Embryonic facial prominence (tissue), 1 donor: Measurements from ENCODE around the gene COLGALT1.
"Not testable (repeated sequence)": the region's sequence is repeated elsewhere in the genome, so short reads cannot be mapped to it uniquely, and the experiment has no call there.

Experiments
- DNase-seq: peaks from one replicate; pipeline ENCODE4 v3.0.0-alpha.2; 2016; ENCODE audit errors: extremely low spot score

COLGALT1 gene

GRCh38 chr19:17560205-17560595 is 4.8 kb downstream of the COLGALT1 start:
- DNase-seq, result no peak

GRCh38 chr19:17562097-17562496 is 6.6 kb downstream of the COLGALT1 start:
- no peak for DNase-seq

- no peak for DNase-seq
Measured at GRCh38 chr19:17562561-17562960, 7.1 kb downstream of the COLGALT1 start.

DNA sequence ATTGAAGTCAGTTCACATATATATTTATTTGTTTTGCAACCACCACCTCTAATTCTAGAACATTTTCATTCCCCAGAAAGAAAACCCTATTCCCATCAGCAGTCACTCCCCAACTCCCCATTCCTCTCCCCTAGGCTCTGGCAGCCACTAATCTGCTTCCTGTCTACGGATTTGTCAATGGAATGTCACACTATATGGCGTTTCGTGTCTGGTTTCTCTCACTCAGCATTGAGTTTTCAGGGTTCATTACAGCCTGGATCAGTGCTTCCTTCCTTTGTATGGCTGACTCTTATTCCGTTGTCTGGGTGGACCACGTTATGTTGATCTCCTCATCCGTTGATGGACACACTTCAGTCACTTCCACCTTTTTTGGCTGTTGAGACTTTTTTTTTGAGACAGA is 9.3 kb downstream of the COLGALT1 start:
- DNase-seq, result no peak

GRCh38 chr19:17565611-17566010 is 10.2 kb downstream of the COLGALT1 start:
- no peak for DNase-seq

GRCh38 chr19:17567940-17568339 is 12.5 kb downstream of the COLGALT1 start:
- no peak for DNase-seq

DNA sequence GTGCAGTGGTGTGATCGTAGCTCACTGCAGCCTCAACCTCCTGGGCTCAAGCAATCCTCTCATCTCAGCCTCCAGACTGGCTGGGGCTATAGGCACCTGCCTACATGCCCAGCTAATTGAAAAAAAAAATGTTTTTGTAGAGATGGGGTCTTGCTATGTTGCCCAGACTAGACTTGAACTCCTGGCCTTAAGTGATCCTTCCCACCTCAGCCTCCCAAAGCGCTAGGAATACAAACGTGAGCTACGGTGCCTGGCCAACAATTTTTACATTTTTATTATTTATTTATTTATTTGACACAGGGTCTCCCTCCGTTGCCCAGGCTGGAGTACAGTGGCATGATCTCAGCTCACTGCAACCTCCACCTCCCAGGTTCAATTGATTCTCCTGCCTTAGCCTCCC is 14.8 kb downstream of the COLGALT1 start:
- DNase-seq, result not testable (repeated sequence)

DNA sequence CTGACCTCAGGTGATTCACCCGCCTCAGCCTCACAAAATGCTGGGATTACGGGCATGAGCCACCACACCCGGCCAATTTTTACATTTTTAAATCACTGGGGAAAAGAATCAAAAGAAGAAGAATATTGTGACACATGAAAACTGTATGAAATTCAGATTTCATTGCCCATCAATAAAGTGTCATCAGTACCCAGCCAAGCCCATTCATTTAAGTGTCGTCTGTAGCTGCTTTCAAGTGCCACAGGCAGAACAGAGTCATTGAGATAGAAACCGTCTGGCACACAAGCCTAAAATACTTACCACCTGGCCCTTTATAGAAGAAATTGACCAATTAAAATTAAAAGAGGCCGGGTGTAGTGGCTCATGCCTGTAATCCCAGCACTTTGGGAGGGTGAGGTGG is 15.3 kb downstream of the COLGALT1 start:
- DNase-seq, result no peak

DNA sequence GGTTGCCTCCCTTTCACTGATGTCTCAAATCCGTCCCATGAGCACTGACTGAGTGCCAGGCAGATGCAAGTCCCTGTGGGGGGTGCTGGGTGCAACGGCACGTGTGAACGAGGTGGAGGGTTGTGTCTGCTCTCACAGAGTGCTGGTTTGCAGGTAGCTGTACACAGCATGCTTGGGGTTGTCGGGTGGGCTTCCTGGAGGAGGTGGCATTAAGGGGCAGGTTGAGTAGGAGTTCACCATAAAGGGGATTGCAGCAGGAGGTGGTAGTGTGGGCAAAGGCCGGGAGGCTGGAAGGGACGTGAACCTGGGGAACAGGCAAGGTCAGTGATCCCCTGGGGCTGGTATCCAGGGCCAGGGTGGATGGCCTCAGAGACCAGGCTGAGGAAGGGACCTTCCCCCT is 17.2 kb downstream of the COLGALT1 start:
- DNase-seq, result no peak

DNA sequence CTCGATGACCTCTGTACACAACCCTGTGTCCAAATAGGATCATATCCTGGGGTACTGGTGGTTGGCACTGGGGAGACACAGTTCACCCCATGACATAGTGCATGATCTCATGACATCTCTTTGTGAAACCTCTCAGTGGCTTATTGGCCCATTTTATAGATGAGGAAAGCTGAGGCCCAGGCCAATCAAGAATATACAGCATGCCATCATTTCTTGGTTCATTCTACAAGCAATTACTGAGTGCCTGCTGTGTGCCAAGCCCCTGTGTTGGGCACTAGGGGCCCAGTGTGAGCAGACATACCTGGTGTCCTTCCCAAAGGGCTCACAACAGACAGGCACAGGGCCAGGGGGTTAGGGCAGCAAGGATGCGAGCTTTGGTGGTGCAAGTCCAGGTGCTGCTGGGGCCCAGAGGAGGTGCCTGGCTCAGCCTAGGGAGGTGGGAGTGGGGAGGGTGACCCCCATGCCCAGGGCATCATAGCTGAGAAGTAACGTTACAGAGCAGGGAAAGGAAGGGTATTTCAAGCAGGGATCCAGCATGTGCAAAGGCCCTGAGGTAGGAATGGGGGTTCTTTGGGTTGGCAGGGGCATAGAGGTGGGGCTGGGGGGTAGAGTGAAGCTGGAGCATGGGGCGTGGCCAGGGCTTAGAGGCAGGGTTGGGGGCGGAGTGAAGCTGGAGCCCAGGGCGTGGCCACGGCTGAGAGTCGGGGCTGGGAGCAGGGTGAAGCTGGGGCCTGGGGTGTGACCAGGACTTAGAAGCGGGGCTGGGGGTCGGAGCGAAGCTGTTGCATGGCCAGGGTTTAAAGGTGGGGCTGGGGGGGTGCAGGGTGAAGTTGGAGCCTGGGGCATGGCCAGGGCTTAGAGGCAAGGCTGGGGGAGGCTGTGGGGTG is 20.7 kb downstream of the COLGALT1 start:
- DNase-seq, result no peak

- DNase-seq, result no peak
Measured at GRCh38 chr19:17576758-17577456, 21.5 kb downstream of the COLGALT1 start.

DNA sequence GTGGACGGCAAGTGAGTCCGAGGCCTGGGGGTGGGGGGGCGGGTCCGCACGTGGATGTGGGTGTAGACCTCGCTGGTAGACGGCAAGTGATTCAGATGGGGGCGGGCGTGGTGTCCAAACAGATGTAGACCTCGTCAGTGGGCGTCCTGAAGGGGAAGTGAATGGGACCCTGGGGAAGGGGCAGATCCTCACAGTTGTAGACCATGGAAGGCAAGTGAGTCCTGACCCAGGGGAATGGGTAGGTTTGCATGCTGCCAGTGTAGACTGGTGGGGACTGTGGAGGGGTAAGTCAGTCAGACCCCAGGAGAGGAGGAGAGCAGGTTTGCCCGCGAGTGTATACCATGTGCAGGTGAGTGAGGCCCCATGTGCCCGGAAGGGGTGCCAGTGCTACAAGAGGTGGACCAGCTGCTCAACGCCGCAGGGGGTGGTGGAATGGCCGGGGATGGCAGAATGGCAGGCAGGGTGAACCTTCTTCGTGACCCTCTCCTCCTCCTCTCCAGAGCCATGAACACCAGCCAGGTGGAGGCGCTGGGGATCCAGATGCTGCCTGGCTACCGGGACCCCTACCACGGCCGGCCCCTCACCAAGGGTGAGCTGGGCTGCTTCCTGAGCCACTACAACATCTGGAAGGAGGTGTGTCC is 22.1 kb downstream of the COLGALT1 start:
- DNase-seq, result no peak

GRCh38 chr19:17579661-17580244 is 24.3 kb downstream of the COLGALT1 start:
- DNase-seq, result no peak

GRCh38 chr19:17580470-17581144 is 25.2 kb downstream of the COLGALT1 start:
- no peak for DNase-seq

DNA sequence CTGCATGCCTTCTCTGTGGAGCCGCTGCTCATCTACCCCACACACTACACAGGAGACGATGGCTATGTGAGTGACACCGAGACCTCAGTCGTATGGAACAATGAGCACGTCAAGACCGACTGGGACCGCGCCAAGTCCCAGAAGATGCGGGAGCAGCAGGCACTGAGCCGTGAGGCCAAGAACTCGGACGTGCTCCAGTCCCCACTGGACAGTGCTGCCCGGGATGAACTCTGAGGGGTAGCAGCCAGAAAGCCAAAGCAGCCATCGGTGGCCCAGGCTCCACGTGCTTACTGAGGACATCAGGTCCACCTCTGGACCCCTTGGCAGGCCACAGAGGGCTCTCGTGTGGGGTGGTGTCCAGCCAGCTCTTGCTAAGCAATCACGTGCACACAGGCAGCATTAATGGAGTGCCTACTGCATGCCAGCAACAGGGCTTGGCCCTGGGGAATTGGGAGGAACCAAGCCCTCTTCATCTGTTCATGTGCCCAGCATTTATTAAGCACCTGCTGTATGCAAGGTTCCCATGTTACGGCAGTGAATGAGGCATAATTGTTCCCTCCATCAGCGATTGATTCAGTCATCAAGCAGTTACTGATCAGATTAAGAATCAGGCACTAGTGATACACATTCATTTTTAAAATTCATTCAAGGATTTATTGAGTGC is 25.9 kb downstream of the COLGALT1 start:
- DNase-seq, result no peak

DNA sequence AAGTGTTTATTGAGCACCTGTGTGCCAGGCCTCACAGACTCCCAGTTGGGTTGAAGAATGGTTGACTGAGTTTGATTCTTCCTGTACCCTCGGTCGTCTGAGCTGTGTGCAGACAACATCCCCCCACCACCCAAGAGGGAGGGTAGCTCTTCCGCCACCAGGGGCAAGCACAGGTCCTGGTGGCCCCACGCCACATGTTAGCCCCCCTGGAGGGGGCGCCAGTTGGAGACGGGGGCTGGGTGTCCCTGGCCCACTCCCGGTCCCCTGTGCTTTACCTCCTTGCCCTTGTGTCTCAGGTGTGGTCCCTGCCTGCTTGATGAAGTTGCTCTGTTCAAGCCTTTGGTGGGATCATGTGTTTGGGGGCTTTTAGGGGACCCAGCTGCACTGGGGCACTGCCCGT is 27.2 kb downstream of the COLGALT1 start:
- DNase-seq, result no peak

DNA sequence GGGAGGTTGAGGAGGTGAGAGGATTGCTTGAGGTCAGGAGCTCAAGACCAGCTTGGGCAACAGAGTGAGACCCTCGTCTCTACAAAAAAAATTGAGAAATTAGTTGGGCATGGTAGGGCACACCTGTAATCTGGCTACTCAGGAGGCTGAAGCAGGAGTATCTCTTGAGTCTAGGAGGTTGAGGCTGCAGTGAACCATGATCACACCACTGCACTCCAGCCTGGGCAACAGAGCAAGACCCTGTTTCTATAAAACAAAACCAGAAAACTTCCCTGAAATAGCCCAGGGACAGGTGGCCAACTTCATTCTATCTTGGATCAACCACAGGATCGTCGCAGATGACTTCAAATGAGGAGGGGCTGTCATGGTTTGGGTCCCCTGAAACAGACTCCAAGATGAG is 28.7 kb downstream of the COLGALT1 start:
- DNase-seq, result no peak

DNA sequence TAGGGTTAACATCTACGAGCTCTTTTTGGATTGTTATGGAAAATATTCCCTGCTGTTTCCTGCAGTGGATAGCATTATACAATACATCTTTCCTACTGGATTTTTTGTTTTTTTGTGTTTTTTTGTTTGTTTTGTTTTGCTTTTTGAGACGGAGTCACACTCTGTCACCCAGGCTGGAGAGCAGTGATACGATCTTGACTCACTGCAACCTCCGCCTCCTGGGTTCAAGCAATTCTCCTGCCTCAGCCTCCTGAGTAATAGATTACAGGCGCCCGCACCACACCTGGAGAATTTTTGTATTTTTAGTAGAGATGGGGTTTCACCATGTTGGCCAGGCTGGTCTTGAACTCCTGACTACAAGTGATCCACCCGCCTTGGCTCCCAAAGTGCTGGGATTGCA is 29.9 kb downstream of the COLGALT1 start:
- not testable (repeated sequence) for DNase-seq

GRCh38 chr19:17590866-17591265 is 35.4 kb downstream of the COLGALT1 start:
- DNase-seq, result no peak

- DNase-seq, result not testable (repeated sequence)
Measured at GRCh38 chr19:17594296-17594695, 38.8 kb downstream of the COLGALT1 start.

DNA sequence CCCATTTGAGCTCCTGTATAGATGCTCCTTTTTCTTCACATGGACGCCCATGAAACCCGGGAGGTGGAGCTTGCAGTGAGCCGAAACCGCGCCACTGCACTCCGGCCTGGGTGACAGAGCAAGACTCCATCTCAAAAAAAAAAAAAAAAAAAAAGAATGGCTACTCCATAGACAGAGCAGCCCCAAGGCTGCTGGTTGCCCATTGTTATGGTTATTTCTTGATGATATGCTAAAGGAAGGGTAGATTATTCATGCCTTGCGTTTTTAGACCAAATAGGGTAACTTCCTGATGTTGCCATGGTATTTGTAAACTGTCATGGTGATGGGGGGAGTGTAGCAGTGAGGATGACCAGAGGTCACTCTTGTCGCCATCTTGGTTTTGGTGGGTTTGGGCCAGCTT is 42.6 kb downstream of the COLGALT1 start:
- DNase-seq, result not testable (repeated sequence)
